Measurements from ENCODE around the gene CER1. TPM values are rescaled to one million over a fixed set of nuclear protein-coding genes. Genes with fewer than 3 reads are reported as not detected.

Gene CER1
- total RNA-seq, 1 donor: not detected

GRCh38 chr9:14741369-14741768 lies 18.8 kb upstream of the CER1 start:
- H3K9me3 ChIP-seq (ENCODE audit: low read depth, low read length): no peaks in the 10 kb centered on the region
- H3K4me1 ChIP-seq (ENCODE audit: insufficient read depth, low read length): no peaks in the 10 kb centered on the region
- H3K27me3 ChIP-seq (ENCODE audit: insufficient read depth, low read length): no peaks in the 10 kb centered on the region
- H3K4me3 ChIP-seq (ENCODE audit: low read length): no peak overlapping the region

- no peaks in the 10 kb centered on the region for H3K27me3 ChIP-seq (ENCODE audit: insufficient read depth, low read length)
- no peak overlapping the region for H3K4me3 ChIP-seq (ENCODE audit: low read length)
- H3K9me3 ChIP-seq (ENCODE audit: low read depth, low read length): no peaks in the 10 kb centered on the region
- H3K4me1 ChIP-seq (ENCODE audit: insufficient read depth, low read length): no peaks in the 10 kb centered on the region
Observed at GRCh38 chr9:14733133-14733532, 10.6 kb upstream of the CER1 start.

- Histone ChIP-seq H3K4me3 (ENCODE audit: low read length) (no peak overlapping the region), H3K4me1 (ENCODE audit: insufficient read depth, low read length) (no peaks in the 10 kb centered on the region), H3K9me3 (ENCODE audit: low read depth, low read length) (no peaks in the 10 kb centered on the region), H3K27me3 (ENCODE audit: insufficient read depth, low read length) (no peaks in the 10 kb centered on the region)
Observed at GRCh38 chr9:14731294-14731981, 8.9 kb upstream of the CER1 start.

- Histone ChIP-seq H3K4me3 (ENCODE audit: low read length) (no peak overlapping the region), H3K27me3 (ENCODE audit: insufficient read depth, low read length) (no peaks in the 10 kb centered on the region), H3K9me3 (ENCODE audit: low read depth, low read length) (no peaks in the 10 kb centered on the region), H3K4me1 (ENCODE audit: insufficient read depth, low read length) (no peaks in the 10 kb centered on the region)
Observed at GRCh38 chr9:14730461-14730898, 7.9 kb upstream of the CER1 start.

- Histone ChIP-seq H3K9me3 (ENCODE audit: low read depth, low read length) (no peaks in the 10 kb centered on the region), H3K4me1 (ENCODE audit: insufficient read depth, low read length) (no peaks in the 10 kb centered on the region), H3K27me3 (ENCODE audit: insufficient read depth, low read length) (peaks cover 8% of the 10 kb centered on the region), H3K4me3 (ENCODE audit: low read length) (no peak overlapping the region)
Observed at GRCh38 chr9:14723301-14723700, 768 bp upstream of the CER1 start.

- Histone ChIP-seq H3K4me3 (ENCODE audit: low read length) (no peak overlapping the region), H3K4me1 (ENCODE audit: insufficient read depth, low read length) (no peaks in the 10 kb centered on the region), H3K9me3 (ENCODE audit: low read depth, low read length) (no peaks in the 10 kb centered on the region)
Observed at GRCh38 chr9:14719231-14719923, 3.2 kb downstream of the CER1 start.

GRCh38 chr9:14715102-14715501 lies 7.4 kb downstream of the CER1 start:
- no peaks in the 10 kb centered on the region for H3K9me3 ChIP-seq (ENCODE audit: low read depth, low read length)
- H3K4me1 ChIP-seq (ENCODE audit: insufficient read depth, low read length): no peaks in the 10 kb centered on the region
- no peak overlapping the region for H3K4me3 ChIP-seq (ENCODE audit: low read length)
- H3K27me3 ChIP-seq (ENCODE audit: insufficient read depth, low read length): peaks cover 10% of the 10 kb centered on the region

More at GRCh38 chr9:14719231-14719923, 3.2 kb downstream of the CER1 start:
- peaks cover 11% of the 10 kb centered on the region for H3K27me3 ChIP-seq (ENCODE audit: insufficient read depth, low read length)

- Histone ChIP-seq H3K4me3 (ENCODE audit: low read length) (no peak overlapping the region), H3K9me3 (ENCODE audit: low read depth, low read length) (no peaks in the 10 kb centered on the region), H3K27me3 (ENCODE audit: insufficient read depth, low read length) (peaks cover 17% of the 10 kb centered on the region), H3K4me1 (ENCODE audit: insufficient read depth, low read length) (no peaks in the 10 kb centered on the region)
Observed at GRCh38 chr9:14713187-14713767, 9.3 kb downstream of the CER1 start.

GRCh38 chr9:14710804-14711203 lies 11.7 kb downstream of the CER1 start:
- peaks cover 14% of the 10 kb centered on the region for H3K9me3 ChIP-seq (ENCODE audit: low read depth, low read length)
- H3K27me3 ChIP-seq (ENCODE audit: insufficient read depth, low read length): peaks cover 22% of the 10 kb centered on the region

GRCh38 chr9:14706530-14707140 lies 15.9 kb downstream of the CER1 start:
- H3K4me3 ChIP-seq (ENCODE audit: low read length): no peak overlapping the region
- H3K27me3 ChIP-seq (ENCODE audit: insufficient read depth, low read length): peaks cover 31% of the 10 kb centered on the region
- no peaks in the 10 kb centered on the region for H3K4me1 ChIP-seq (ENCODE audit: insufficient read depth, low read length)
- H3K9me3 ChIP-seq (ENCODE audit: low read depth, low read length): peaks cover 24% of the 10 kb centered on the region

More at GRCh38 chr9:14710804-14711203, 11.7 kb downstream of the CER1 start:
- Histone ChIP-seq H3K4me1 (ENCODE audit: insufficient read depth, low read length) (no peaks in the 10 kb centered on the region), H3K4me3 (ENCODE audit: low read length) (no peak overlapping the region)

GRCh38 chr9:14705079-14705478 lies 17.5 kb downstream of the CER1 start:
- H3K9me3 ChIP-seq (ENCODE audit: low read depth, low read length): peaks cover 24% of the 10 kb centered on the region
- H3K4me1 ChIP-seq (ENCODE audit: insufficient read depth, low read length): no peaks in the 10 kb centered on the region
- no peak overlapping the region for H3K4me3 ChIP-seq (ENCODE audit: low read length)
- peaks cover 31% of the 10 kb centered on the region for H3K27me3 ChIP-seq (ENCODE audit: insufficient read depth, low read length)

GRCh38 chr9:14704281-14704680 lies 18.3 kb downstream of the CER1 start:
- Histone ChIP-seq H3K4me3 (ENCODE audit: low read length) (no peak overlapping the region), H3K27me3 (ENCODE audit: insufficient read depth, low read length) (peaks cover 31% of the 10 kb centered on the region), H3K4me1 (ENCODE audit: insufficient read depth, low read length) (no peaks in the 10 kb centered on the region), H3K9me3 (ENCODE audit: low read depth, low read length) (peaks cover 24% of the 10 kb centered on the region)

- no peak overlapping the region for H3K4me3 ChIP-seq (ENCODE audit: low read length)
- peaks cover 31% of the 10 kb centered on the region for H3K27me3 ChIP-seq (ENCODE audit: insufficient read depth, low read length)
- H3K9me3 ChIP-seq (ENCODE audit: low read depth, low read length): peaks cover 21% of the 10 kb centered on the region
- no peaks in the 10 kb centered on the region for H3K4me1 ChIP-seq (ENCODE audit: insufficient read depth, low read length)
Observed at GRCh38 chr9:14702200-14702720, 20.3 kb downstream of the CER1 start.

GRCh38 chr9:14693251-14693861 lies 29.2 kb downstream of the CER1 start, which contains the start of gene ZDHHC21:
TSS of gene ZDHHC21 (minus strand) at chr9:14693432. CDS start at chr9:14674340, 19,092 bp downstream.
- Histone ChIP-seq H3K27me3 (ENCODE audit: insufficient read depth, low read length) (peaks cover 16% of the 10 kb centered on the region), H3K4me1 (ENCODE audit: insufficient read depth, low read length) (peaks cover 12% of the 10 kb centered on the region), H3K9me3 (ENCODE audit: low read depth, low read length) (no peaks in the 10 kb centered on the region), H3K4me3 (ENCODE audit: low read length) (peak within 1 kb of the TSS; percentile 51)

Measured in mononuclear cell (primary cell).